ENCODE results near the gene GRIFIN. TPM values are rescaled to one million over a fixed set of nuclear protein-coding genes. Genes with fewer than 3 reads are reported as not detected.

GRIFIN gene, protein sequence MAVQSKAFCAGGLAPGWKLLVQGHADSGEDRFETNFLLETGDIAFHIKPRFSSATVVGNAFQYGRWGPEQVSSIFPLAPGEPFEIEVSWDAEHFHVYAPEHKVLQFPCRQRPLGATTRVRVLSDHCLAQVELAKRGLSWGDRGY
- total RNA-seq: not detected in 2 replicates

DNA sequence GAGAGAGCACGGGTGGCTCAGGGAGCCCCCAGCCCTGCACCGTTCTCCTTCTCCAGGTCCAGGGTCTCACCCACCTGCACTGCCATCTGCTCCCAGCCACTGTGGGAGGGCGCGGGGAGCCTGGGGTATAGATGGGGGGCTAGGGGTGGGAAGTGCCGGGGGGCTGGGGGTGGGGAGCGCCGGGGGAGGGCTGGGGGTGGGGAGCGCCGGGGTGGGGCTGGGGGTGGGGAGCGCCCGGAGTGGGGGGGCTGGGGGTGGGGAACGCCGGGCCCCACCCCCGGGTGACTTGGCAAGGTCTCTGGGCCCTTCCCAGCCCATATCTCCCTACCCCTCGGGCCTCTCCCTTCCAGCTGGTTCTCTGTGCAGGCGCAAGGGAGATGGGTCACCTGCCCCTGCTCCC lies at the start of gene GRIFIN:
Gene GRIFIN, minus strand, starts transcription at position 101 of the 400 bp plus-strand sequence. Its CDS starts 15 bp downstream, at position 86.
- no peak for DNase-seq

- DNase-seq: no peak
These were observed 48.8 kb upstream of the GRIFIN start for GRCh38 chr7:2524808-2525657.

DNA sequence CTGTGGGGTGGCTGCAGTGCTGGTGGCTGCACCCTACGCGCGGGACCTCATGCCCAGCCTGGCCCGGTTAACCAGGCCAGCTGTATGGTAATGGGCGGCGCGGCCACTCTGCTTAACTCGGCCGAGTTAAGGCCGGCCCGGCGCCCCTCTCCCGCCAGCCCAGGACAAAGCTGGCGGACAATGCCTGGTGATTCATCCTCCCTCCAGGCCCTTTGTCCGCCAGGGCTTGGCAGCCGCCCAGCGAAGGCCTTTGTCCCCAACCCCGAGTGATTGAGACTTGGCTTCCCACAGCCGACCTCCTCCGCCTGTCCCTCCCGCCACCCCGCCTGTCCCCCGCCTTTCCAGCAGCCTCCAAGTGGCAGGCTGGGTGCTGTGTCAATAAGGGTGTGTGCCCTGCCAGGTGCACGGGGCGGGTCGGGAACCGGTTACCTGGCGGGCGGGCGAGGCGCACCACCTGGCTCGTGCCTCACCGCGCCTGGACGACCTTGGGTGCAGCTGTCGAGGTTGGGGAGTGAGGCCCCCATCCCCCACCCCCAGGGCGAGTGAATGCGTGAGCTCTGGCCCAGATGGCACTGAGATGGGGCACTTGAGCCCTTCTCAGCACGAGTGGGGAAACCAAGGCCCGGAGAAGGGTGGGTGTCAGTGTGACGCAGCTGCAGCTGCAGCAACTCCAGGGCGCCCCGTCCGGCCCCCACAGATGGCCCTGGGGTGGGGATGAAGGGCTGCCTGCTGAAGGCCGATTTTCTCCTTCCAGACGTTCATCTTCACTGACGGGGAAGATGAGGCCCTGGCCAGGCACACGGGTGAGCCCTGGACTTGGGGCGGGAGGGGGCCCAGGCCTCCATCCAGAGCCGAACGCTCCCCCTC lies 48.0 kb upstream of the GRIFIN start:
- peak; percentile 91 for DNase-seq

DNA sequence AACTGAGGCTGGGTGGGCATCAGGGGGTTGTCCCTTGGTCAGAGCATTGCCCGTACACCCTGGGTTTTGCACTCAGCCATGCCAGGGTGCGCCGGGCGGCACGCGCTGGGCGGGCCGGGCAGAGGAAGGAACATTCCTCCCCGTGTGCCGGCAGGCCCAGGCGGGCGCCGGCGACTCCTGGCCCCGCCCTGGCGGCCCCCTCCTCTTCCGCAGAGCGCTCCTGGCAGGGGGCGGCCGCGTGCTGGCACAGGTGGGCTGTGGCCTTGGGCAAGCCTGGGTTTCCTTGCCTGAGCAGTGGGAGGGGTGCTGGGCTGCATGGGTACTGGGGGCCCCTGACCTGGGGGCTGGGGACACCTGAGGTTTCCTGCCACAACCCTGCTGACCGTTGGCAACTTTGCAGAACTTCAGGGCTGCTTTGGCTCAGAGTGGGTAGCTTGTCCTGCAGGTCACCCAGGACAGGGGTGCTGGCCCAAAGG lies 47.3 kb upstream of the GRIFIN start:
- no peak for DNase-seq

DNA sequence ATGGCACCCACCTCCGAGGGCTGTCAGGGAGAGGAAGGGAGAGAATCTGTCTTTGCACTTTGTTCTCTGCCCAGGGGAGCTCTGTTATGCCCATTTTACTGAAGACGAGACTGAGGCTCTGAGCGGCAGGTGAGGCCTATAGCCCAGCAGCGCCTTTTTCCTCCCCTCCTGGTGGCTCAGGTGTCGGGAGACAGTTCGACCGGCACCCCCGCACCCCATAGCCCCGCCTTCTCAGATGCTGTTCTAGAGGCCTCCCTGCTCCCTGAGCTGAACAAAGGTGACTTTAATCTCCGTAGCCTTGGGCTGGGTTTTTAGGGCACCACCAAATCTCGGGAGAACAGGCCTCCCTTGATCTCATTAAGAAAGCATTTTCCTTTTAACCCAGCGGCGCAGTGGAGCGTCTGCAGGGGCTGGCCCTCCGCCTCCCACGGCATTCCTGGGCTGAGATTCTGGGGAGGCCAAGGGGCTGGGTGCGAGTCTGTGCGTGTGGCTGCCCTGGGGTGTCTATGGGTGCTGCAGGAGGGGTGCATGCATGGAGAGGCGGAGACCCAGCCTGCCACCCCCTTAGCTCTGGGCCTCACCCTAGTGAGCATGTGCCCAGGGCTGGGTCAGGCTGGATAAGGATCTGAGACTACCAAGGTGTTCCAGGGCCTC lies 46.7 kb upstream of the GRIFIN start:
- DNase-seq: peak; percentile 66

DNA sequence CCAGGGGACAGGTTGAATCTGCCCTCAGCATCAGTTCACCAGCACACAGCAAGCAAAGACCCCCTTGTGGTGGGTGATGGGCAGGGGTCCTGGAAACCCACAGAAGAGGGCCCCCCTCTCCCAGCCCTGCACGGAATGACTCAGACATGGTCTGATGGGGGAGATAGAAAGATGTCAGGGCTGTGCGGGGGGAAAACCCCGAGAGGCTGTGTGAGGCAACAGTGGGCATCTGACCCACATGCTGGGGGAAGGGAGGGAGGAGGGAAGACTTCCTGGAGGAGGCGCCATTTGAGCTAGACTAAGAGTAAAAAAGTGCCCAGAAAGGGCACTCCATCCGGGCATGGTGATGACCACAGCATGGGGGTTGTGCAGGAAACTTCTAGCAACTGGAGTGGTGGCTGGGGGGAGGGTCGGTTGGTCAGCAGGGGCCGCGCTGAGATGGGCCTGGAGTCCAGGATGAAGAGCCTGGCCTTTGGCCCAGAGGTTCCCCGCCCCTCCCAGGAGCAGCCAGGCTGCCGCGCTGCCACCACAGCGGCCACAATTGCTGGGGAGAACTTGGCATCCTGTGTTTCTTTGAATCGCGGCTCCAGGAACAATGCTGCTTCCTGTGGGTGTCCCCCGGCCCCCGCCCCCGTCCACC lies 45.9 kb upstream of the GRIFIN start:
- peak; percentile 75 for DNase-seq

- DNase-seq: no peak
These were observed 45.1 kb upstream of the GRIFIN start for GRCh38 chr7:2521341-2521745.

GRCh38 chr7:2520761-2521290 lies 44.6 kb upstream of the GRIFIN start:
- no peak for DNase-seq

GRCh38 chr7:2520131-2520760 lies 44.0 kb upstream of the GRIFIN start:
- peak; percentile 32 for DNase-seq

- DNase-seq: peak; percentile 91
These were observed 43.1 kb upstream of the GRIFIN start, which contains the start of gene LFNG for GRCh38 chr7:2519119-2519930. Gene LFNG (plus strand): TSS chr7:2519774. CDS start chr7:2519862, 88 bp downstream.

- DNase-seq: no peak
These were observed 42.5 kb upstream of the GRIFIN start for GRCh38 chr7:2518737-2519118.

DNA sequence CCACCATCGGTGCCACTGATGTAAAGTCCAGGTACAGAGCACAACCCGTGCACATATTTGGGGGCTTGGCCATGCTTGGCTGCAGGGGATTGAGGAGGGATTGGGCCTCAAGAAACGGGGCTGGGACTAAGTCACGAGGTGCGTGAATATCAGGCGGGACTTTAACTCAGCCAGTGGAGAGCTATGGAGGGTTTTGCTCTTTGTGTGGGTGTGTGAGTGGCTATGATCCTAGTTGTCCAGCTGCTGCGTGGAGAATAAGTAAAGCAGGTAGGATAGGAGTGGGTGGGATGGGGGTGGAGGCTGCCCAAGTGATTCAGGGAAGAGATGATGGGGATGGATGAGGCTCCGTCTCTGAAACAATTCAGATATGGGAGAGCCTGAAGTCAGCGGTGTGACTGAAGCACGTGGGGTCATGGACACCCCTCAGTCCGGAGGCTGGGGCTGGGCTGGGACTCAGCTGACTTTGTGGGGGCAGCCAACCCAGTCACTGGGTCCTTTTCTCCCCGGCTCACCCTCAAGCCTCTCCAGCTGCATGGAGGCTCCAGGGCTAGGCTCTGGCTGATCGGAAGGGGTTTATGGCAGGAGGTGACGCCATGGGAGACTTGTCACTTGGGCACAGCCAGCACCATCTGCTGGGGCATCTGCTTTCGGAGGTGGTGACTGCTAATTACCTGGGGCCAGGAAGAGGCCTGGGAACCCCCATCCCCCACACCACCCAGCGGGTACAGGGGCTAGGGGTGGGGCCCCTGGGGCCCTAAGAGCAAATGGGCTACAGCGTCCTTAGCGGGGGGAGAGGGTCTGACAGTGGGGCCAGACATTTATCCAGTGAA lies 41.7 kb upstream of the GRIFIN start:
- no peak for DNase-seq

GRCh38 chr7:2517026-2517425 lies 40.8 kb upstream of the GRIFIN start:
- no peak for DNase-seq

DNA sequence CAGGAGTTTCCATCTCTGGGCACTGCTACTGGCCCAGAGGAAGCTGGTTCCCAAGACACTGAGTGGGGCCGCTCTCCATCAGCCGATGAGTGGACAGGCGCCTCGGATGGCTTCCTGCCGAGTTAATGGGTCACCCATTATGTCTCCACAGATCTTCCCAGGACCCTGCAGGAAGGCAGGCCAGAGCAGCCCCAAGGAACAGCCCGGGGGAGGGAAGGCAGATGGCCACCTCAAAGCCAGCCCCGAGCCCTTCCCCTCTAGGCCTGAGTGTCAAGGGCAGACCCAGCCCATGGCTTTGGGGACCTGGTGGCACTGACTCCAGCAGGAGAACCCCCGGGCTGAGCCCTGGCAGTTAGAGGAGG lies 40.0 kb upstream of the GRIFIN start:
- no peak for DNase-seq

DNA sequence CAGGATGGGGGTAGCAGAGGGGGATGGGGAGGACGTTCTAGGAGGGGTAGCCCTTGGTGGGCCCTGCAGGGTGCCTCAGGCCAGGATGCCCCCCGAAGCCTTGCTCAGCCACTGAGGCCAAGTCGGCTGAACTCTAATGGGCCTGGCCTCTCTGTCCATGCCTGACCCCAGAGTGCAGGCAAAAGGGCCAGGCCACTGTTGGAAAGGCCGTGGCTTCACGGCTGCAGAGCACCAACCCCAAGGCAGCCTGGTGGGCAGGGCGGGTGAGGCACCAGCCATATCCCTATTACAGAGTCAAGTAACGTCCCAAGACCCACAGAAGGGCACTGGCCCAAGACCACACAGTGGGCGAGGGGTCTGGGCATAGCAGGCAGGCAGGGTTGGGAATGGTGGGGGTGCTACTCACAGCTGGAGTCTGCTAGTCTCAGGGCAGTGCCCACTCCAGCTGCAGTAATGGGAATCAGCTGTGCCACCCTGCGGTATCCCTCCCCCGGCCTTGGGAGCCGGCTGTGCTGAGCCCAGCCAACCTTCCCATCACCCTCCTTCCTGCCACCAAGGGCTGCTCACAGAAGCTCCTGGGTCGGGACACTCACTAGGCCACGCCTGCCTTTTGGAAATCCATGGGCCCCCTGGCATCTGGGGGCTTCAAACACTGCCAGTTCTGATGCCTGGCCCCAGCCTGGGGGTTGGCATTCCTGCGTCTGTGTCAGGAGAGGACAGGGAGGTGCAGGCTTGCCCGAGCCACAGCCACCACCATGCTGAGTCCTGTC lies 39.4 kb upstream of the GRIFIN start:
- DNase-seq: no peak

GRCh38 chr7:2514473-2515423 lies 38.5 kb upstream of the GRIFIN start:
- no peak for DNase-seq

GRCh38 chr7:2513702-2514101 lies 37.5 kb upstream of the GRIFIN start:
- DNase-seq: no peak
